Activated CD4-positive, alpha-beta memory T cell treated with anti-CD3 and anti-CD28 coated beads, Interleukin-2, amount 10 ng/mL, durations not matched to agents 7 days and 5 days (primary cell): Measurements from ENCODE around the gene HSFX4. TPM values are rescaled to one million over a fixed set of nuclear protein-coding genes. Genes with fewer than 3 reads are reported as not detected.
A peak's percentile ranks its signal among the peaks of the same experiment; 100 is the strongest.
"Not testable (repeated sequence)": the region's sequence is repeated elsewhere in the genome, so short reads cannot be mapped to it uniquely, and the experiment has no call there.

Experiments
- CTCF ChIA-PET: fragments of 350-600 bp; sonication (Branson Sonifier 250); formaldehyde crosslinking; loops from one replicate; lab custom pipeline; 2021; ENCODE audit warnings: antibody characterized with exemption, inconsistent platforms; lab: Charles Lee
- POLR2A ChIA-PET: fragments of 350-600 bp; sonication (Branson Sonifier 250); formaldehyde crosslinking; loops from one replicate; lab custom pipeline; 2021; ENCODE audit warnings: antibody characterized with exemption; lab: Charles Lee
- DNase-seq: peaks from one replicate; pipeline ENCODE4 v3.0.0-alpha.2; 2020
- H3K27ac Mint-ChIP-seq: one replicate; pipeline ENCODE4 v1.8.0; 2021; ENCODE audit warnings: mild to moderate bottlenecking, mixed read lengths
- H3K27me3 Mint-ChIP-seq: one replicate; pipeline ENCODE4 v1.8.0; 2021; ENCODE audit warnings: mixed read lengths
- H3K36me3 Mint-ChIP-seq: one replicate; pipeline ENCODE4 v1.8.0; 2021; ENCODE audit warnings: low read depth, mixed read lengths
- H3K4me1 Mint-ChIP-seq: one replicate; pipeline ENCODE4 v1.8.0; 2021; ENCODE audit warnings: mixed read lengths
- H3K4me3 Mint-ChIP-seq: one replicate; pipeline ENCODE4 v1.8.0; 2021; ENCODE audit warnings: mild to moderate bottlenecking, mixed read lengths
- H3K9me3 Mint-ChIP-seq: one replicate; pipeline ENCODE4 v1.8.0; 2021; ENCODE audit warnings: mixed read lengths
- total RNA-seq, 2 experiments: library from RNA; stranded (reverse); gene quantifications; one replicate each; pipeline ENCODE4 v1.2.3, GENCODE V29; 2021

Gene HSFX4
- total RNA-seq, 2 experiments from 2014 or later, result not detected

- DNase-seq, result peak; percentile 92
- CTCF ChIA-PET, result interaction anchor here (0.6 to 3.2 kb wide), 8 partner anchors 10 to 629 kb away, joined by 3 to 27 read pairs (median 3); partner anchors contain the start of gene EOLA1
These were observed 10.7 kb downstream of the HSFX4 start for GRCh38 chrX:149939905-149940673.

GRCh38 chrX:149940674-149941024, 11.3 kb downstream of the HSFX4 start:
- ChIA-PET POLR2A (interaction anchor here (0.7 to 1.7 kb wide), 3 partner anchors 410 to 752 kb away, joined by 3 to 7 read pairs (median 4); no protein-coding TSS in a partner anchor), CTCF (interaction anchor here (0.6 to 3.2 kb wide), 7 partner anchors 67 to 629 kb away, joined by 3 to 27 read pairs (median 3); partner anchors contain the start of gene EOLA1)
- not testable (repeated sequence) for H3K27me3 Mint-ChIP-seq, H3K9me3 Mint-ChIP-seq, DNase-seq, H3K36me3 Mint-ChIP-seq, H3K4me1 Mint-ChIP-seq
- H3K4me3 Mint-ChIP-seq, result peak overlapping the region; percentile 81
- H3K27ac Mint-ChIP-seq, result peak overlapping the region; percentile 93

More at GRCh38 chrX:149939905-149940673, 10.7 kb downstream of the HSFX4 start:
- Mint-ChIP-seq H3K27me3 (no peaks in the 10 kb centered on the region), H3K36me3 (no peaks in the 10 kb centered on the region), H3K9me3 (no peaks in the 10 kb centered on the region), H3K4me3 (peak overlapping the region; percentile 81), H3K4me1 (peaks cover 7% of the 10 kb centered on the region), H3K27ac (peak overlapping the region; percentile 93)
- POLR2A ChIA-PET, result interaction anchor here (0.7 to 2.1 kb wide), 5 partner anchors 400 to 752 kb away, joined by 3 to 18 read pairs (median 4); partner anchors contain the start of gene EOLA1

- H3K36me3 Mint-ChIP-seq, H3K27ac Mint-ChIP-seq, H3K4me3 Mint-ChIP-seq, POLR2A ChIA-PET, H3K9me3 Mint-ChIP-seq, H3K27me3 Mint-ChIP-seq, DNase-seq, H3K4me1 Mint-ChIP-seq, CTCF ChIA-PET: not testable (repeated sequence)
These were observed 15.8 kb downstream of the HSFX4 start for GRCh38 chrX:149945087-149945670.

GRCh38 chrX:149945820-149946219, 16.4 kb downstream of the HSFX4 start:
- CTCF ChIA-PET, H3K27ac Mint-ChIP-seq, POLR2A ChIA-PET, H3K4me1 Mint-ChIP-seq, H3K27me3 Mint-ChIP-seq, DNase-seq, H3K9me3 Mint-ChIP-seq, H3K4me3 Mint-ChIP-seq: not testable (repeated sequence)
- peaks cover 12% of the 10 kb centered on the region for H3K36me3 Mint-ChIP-seq

- DNase-seq, H3K27ac Mint-ChIP-seq, CTCF ChIA-PET, H3K27me3 Mint-ChIP-seq, H3K4me3 Mint-ChIP-seq, H3K4me1 Mint-ChIP-seq, POLR2A ChIA-PET, H3K9me3 Mint-ChIP-seq: not testable (repeated sequence)
- peaks cover 13% of the 10 kb centered on the region for H3K36me3 Mint-ChIP-seq
These were observed 17.6 kb downstream of the HSFX4 start for GRCh38 chrX:149946932-149947331.

- no peak for DNase-seq
- H3K36me3 Mint-ChIP-seq, result peaks cover 13% of the 10 kb centered on the region
These were observed 18.6 kb downstream of the HSFX4 start for GRCh38 chrX:149948016-149948415.

GRCh38 chrX:149949743-149950436, 20.5 kb downstream of the HSFX4 start:
- Mint-ChIP-seq H3K36me3 (peaks cover 18% of the 10 kb centered on the region), H3K4me1 (no peaks in the 10 kb centered on the region), H3K4me3 (no peak overlapping the region), H3K27me3 (no peaks in the 10 kb centered on the region), H3K27ac (no peak overlapping the region), H3K9me3 (no peaks in the 10 kb centered on the region)
- CTCF ChIA-PET, result interaction anchor here (0.7 to 0.8 kb wide), 2 partner anchors 10 to 732 kb away, joined by 3 to 4 read pairs; no protein-coding TSS in a partner anchor
- DNase-seq, result no peak
- POLR2A ChIA-PET, result no interaction called here

More at GRCh38 chrX:149948016-149948415, 18.6 kb downstream of the HSFX4 start:
- no peaks in the 10 kb centered on the region for H3K9me3 Mint-ChIP-seq
- ChIA-PET POLR2A (no interaction called here), CTCF (no interaction called here)
- H3K4me1 Mint-ChIP-seq, result no peaks in the 10 kb centered on the region
- no peak overlapping the region for H3K4me3 Mint-ChIP-seq
- no peak overlapping the region for H3K27ac Mint-ChIP-seq
- no peaks in the 10 kb centered on the region for H3K27me3 Mint-ChIP-seq

- Mint-ChIP-seq H3K36me3 (peaks cover 18% of the 10 kb centered on the region), H3K27ac (no peak overlapping the region), H3K4me3 (no peak overlapping the region), H3K9me3 (no peaks in the 10 kb centered on the region), H3K27me3 (no peaks in the 10 kb centered on the region), H3K4me1 (no peaks in the 10 kb centered on the region)
- ChIA-PET CTCF (interaction anchor here (0.8 kb wide), 1 partner anchor 11 kb away, joined by 4 read pairs; no protein-coding TSS in a partner anchor), POLR2A (no interaction called here)
- no peak for DNase-seq
These were observed 21.3 kb downstream of the HSFX4 start for GRCh38 chrX:149950681-149951080.

- CTCF ChIA-PET, result no interaction called here
- DNase-seq, result no peak
- POLR2A ChIA-PET, result no interaction called here
- Mint-ChIP-seq H3K27ac (no peak overlapping the region), H3K36me3 (peaks cover 13% of the 10 kb centered on the region), H3K27me3 (no peaks in the 10 kb centered on the region), H3K9me3 (no peaks in the 10 kb centered on the region), H3K4me3 (no peak overlapping the region), H3K4me1 (no peaks in the 10 kb centered on the region)
These were observed 32.2 kb downstream of the HSFX4 start for GRCh38 chrX:149961572-149961971.

- Mint-ChIP-seq H3K27me3 (no peaks in the 10 kb centered on the region), H3K36me3 (peaks cover 13% of the 10 kb centered on the region), H3K27ac (no peak overlapping the region), H3K4me1 (no peaks in the 10 kb centered on the region), H3K4me3 (no peak overlapping the region), H3K9me3 (no peaks in the 10 kb centered on the region)
- no peak for DNase-seq
- ChIA-PET POLR2A (no interaction called here), CTCF (no interaction called here)
These were observed 32.6 kb downstream of the HSFX4 start for GRCh38 chrX:149962010-149962409.

- DNase-seq, result peak; percentile 25
- peaks cover 16% of the 10 kb centered on the region for H3K36me3 Mint-ChIP-seq
- POLR2A ChIA-PET, result no interaction called here
- peaks cover 4% of the 10 kb centered on the region for H3K4me1 Mint-ChIP-seq
- H3K9me3 Mint-ChIP-seq, result no peaks in the 10 kb centered on the region
- H3K4me3 Mint-ChIP-seq, result no peak overlapping the region
- no peaks in the 10 kb centered on the region for H3K27me3 Mint-ChIP-seq
- no peak overlapping the region for H3K27ac Mint-ChIP-seq
- CTCF ChIA-PET, result no interaction called here
These were observed 33.7 kb downstream of the HSFX4 start for GRCh38 chrX:149962859-149963757.

GRCh38 chrX:149979126-149979644, 49.8 kb downstream of the HSFX4 start:
- no peak for DNase-seq
- no peaks in the 10 kb centered on the region for H3K4me1 Mint-ChIP-seq
- no peaks in the 10 kb centered on the region for H3K9me3 Mint-ChIP-seq
- no peaks in the 10 kb centered on the region for H3K36me3 Mint-ChIP-seq
- ChIA-PET CTCF (no interaction called here), POLR2A (no interaction called here)
- H3K4me3 Mint-ChIP-seq, result no peak overlapping the region
- H3K27me3 Mint-ChIP-seq, result no peaks in the 10 kb centered on the region
- no peak overlapping the region for H3K27ac Mint-ChIP-seq
